ENCODE results near the gene PHACTR2. TPM values are rescaled to one million over a fixed set of nuclear protein-coding genes. Genes with fewer than 3 reads are reported as not detected.
"Not testable (repeated sequence)": the region's sequence is repeated elsewhere in the genome, so short reads cannot be mapped to it uniquely, and the experiment has no call there.

The PHACTR2 gene
- total RNA-seq, 1 donor from 2014 or later, result 24.5 TPM

DNA sequence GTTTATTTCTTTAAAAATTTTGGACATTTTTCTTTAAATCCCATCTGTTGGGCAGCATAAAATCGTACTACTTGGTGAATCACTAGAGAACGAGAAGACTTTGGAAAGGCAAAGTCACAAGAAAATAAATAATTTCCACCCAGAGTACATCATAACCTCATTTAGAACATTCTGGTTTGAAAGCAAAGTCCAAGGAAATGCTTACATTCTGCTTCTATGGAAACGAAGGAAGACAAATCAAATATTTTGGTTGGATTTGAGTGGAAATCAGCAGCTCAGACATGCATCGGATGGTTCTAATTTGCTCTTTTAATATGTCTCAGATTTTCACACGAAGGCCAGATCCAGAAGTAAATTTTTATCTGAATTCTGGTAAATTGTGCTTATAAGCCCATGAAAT lies 104.7 kb downstream of the PHACTR2 start:
- no peaks in the 10 kb centered on the region for H3K36me3 ChIP-seq (ENCODE audit: control insufficient read depth, insufficient read depth, low read length)
- TF ChIP-seq, protein P1, sequence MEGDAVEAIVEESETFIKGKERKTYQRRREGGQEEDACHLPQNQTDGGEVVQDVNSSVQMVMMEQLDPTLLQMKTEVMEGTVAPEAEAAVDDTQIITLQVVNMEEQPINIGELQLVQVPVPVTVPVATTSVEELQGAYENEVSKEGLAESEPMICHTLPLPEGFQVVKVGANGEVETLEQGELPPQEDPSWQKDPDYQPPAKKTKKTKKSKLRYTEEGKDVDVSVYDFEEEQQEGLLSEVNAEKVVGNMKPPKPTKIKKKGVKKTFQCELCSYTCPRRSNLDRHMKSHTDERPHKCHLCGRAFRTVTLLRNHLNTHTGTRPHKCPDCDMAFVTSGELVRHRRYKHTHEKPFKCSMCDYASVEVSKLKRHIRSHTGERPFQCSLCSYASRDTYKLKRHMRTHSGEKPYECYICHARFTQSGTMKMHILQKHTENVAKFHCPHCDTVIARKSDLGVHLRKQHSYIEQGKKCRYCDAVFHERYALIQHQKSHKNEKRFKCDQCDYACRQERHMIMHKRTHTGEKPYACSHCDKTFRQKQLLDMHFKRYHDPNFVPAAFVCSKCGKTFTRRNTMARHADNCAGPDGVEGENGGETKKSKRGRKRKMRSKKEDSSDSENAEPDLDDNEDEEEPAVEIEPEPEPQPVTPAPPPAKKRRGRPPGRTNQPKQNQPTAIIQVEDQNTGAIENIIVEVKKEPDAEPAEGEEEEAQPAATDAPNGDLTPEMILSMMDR (IDR thresholded peaks at IDR 0.05; ENCODE audit: insufficient read depth, low read length, severe bottlenecking), result no peak
- DNase-seq (ENCODE audit: low read depth) (no peak), FAIRE-seq (no peak)
- no peak overlapping the region for H3K4me3 ChIP-seq (ENCODE audit: low read depth, low read length)
- H3K27me3 ChIP-seq (ENCODE audit: control insufficient read depth, insufficient read depth, low read length), result no peaks in the 10 kb centered on the region

GRCh38 chr6:143783077-143783476 lies 105.3 kb downstream of the PHACTR2 start:
- no peak for DNase-seq (ENCODE audit: low read depth)
- no peak for FAIRE-seq
- no peak overlapping the region for H3K4me3 ChIP-seq (ENCODE audit: low read depth, low read length)
- H3K27me3 ChIP-seq (ENCODE audit: control insufficient read depth, insufficient read depth, low read length), result no peaks in the 10 kb centered on the region
- no peaks in the 10 kb centered on the region for H3K36me3 ChIP-seq (ENCODE audit: control insufficient read depth, insufficient read depth, low read length)
- TF ChIP-seq, protein P1 (IDR thresholded peaks at IDR 0.05; ENCODE audit: insufficient read depth, low read length, severe bottlenecking), result no peak

DNA sequence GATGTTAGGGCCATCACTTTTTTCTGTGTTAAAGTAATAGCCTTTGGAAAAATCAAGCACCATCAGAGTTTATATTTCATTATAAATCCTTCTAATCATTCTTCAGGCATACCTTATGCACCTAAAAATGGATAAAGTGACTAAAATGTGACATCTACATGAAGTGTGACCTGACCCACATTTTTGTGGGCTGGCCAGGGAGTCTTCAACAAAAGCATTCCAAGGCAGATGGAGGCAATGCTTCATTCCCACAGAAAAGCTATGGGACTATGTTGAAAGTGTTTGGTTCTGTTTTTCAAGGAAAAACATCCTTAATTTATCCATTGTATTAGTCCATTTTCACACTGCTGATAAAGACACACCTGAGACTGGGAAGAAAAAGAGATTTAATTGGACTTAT lies 106.6 kb downstream of the PHACTR2 start:
- DNase-seq (ENCODE audit: low read depth), result no peak
- no peak for FAIRE-seq
- H3K36me3 ChIP-seq (ENCODE audit: control insufficient read depth, insufficient read depth, low read length), result no peaks in the 10 kb centered on the region

GRCh38 chr6:143786371-143786770 lies 108.6 kb downstream of the PHACTR2 start:
- not testable (repeated sequence) for H3K36me3 ChIP-seq (ENCODE audit: control insufficient read depth, insufficient read depth, low read length); DNase-seq (ENCODE audit: low read depth); FAIRE-seq; H3K4me3 ChIP-seq (ENCODE audit: low read depth, low read length); H3K27me3 ChIP-seq (ENCODE audit: control insufficient read depth, insufficient read depth, low read length)

More for the DNA sequence above, 106.6 kb downstream of the PHACTR2 start:
- no peak overlapping the region for H3K4me3 ChIP-seq (ENCODE audit: low read depth, low read length)
- no peaks in the 10 kb centered on the region for H3K27me3 ChIP-seq (ENCODE audit: control insufficient read depth, insufficient read depth, low read length)
- TF ChIP-seq, protein P1 (IDR thresholded peaks at IDR 0.05; ENCODE audit: insufficient read depth, low read length, severe bottlenecking), result no peak

DNA sequence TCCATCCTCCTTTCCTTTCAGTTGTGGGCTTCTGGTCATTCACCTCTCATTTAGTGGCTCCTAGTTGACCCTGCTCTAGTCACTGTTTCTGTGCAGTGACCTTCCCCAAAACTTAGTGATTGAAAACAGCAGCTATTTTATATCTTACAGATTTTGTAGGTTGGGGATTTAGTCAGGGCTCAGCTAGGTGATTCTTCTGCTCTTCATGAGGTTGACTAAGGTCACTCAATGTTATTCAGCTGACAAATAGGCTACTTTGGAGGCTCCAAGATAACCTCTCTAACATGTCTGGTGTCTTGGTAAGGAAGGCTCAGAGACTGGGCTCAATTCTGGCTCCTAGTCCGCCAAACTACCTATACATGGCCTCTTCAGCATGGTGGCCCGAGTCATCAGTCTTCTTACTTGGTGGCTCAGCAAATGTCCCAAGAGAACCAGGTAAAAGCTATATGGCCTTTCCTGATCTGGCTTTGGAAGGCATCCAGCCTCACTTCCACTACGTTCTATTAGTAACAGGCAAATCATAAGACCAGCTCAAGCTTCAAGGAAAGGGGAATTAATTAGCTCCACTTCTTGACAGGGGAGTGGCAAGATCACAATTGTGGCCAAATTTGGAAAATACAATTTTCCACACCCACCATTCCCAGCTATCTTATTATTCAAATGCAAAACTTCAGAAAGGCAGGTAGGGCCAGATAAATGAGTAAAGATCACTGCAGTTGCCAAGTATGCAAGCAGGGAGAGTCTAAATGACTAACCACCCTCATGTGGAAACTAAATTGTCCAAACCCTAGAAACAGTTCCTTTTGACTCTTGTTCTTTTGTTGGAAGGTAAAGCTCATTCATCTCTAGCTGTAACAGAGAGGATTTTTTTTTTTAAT lies 114.9 kb downstream of the PHACTR2 start:
- TF ChIP-seq, protein P1 (IDR thresholded peaks at IDR 0.05; ENCODE audit: insufficient read depth, low read length, severe bottlenecking), result no peak
- Histone ChIP-seq H3K36me3 (ENCODE audit: control insufficient read depth, insufficient read depth, low read length) (no peaks in the 10 kb centered on the region), H3K4me3 (ENCODE audit: low read depth, low read length) (no peak overlapping the region), H3K27me3 (ENCODE audit: control insufficient read depth, insufficient read depth, low read length) (no peaks in the 10 kb centered on the region)
- no peak for FAIRE-seq
- peak; percentile 5 for DNase-seq (ENCODE audit: low read depth)

- no peaks in the 10 kb centered on the region for H3K36me3 ChIP-seq (ENCODE audit: control insufficient read depth, insufficient read depth, low read length)
- TF ChIP-seq, protein P1 (IDR thresholded peaks at IDR 0.05; ENCODE audit: insufficient read depth, low read length, severe bottlenecking), result no peak
- no peaks in the 10 kb centered on the region for H3K27me3 ChIP-seq (ENCODE audit: control insufficient read depth, insufficient read depth, low read length)
- DNase-seq (ENCODE audit: low read depth), result no peak
- H3K4me3 ChIP-seq (ENCODE audit: low read depth, low read length), result no peak overlapping the region
- no peak for FAIRE-seq
These were observed 115.5 kb downstream of the PHACTR2 start for GRCh38 chr6:143793280-143793619.

- H3K27me3 ChIP-seq (ENCODE audit: control insufficient read depth, insufficient read depth, low read length); FAIRE-seq; DNase-seq (ENCODE audit: low read depth); H3K36me3 ChIP-seq (ENCODE audit: control insufficient read depth, insufficient read depth, low read length); H3K4me3 ChIP-seq (ENCODE audit: low read depth, low read length): not testable (repeated sequence)
These were observed 118.8 kb downstream of the PHACTR2 start for GRCh38 chr6:143796551-143796950.

DNA sequence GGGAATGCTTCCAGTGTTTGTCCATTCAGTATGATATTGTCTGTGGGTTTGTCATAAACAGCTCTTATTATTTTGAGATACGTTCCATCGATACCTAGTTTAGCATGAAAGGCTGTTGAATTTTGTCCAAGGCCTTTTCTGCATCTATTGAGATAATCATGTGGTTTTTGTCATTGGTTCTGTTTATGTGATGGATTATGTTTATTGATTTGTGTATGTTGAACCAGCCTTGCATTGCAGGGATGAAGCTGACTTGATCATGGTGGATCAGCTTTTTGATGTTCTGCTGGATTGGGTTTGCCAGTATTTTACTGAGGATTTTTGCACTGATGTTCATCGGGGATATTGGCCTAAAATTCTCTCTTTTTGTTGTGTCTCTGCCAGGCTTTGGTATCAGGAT lies 120.7 kb downstream of the PHACTR2 start:
- not testable (repeated sequence) for H3K4me3 ChIP-seq (ENCODE audit: low read depth, low read length); FAIRE-seq; DNase-seq (ENCODE audit: low read depth); H3K27me3 ChIP-seq (ENCODE audit: control insufficient read depth, insufficient read depth, low read length); H3K36me3 ChIP-seq (ENCODE audit: control insufficient read depth, insufficient read depth, low read length)
